ENCODE data around the gene CDCP1. TPM values are rescaled to one million over a fixed set of nuclear protein-coding genes. Genes with fewer than 3 reads are reported as not detected.
A peak's percentile ranks its signal among the peaks of the same experiment; 100 is the strongest.

Gene CDCP1
- total RNA-seq, 4 donors from 2014 or later = 14.7 to 35.9 (median 24.2) TPM

DNA sequence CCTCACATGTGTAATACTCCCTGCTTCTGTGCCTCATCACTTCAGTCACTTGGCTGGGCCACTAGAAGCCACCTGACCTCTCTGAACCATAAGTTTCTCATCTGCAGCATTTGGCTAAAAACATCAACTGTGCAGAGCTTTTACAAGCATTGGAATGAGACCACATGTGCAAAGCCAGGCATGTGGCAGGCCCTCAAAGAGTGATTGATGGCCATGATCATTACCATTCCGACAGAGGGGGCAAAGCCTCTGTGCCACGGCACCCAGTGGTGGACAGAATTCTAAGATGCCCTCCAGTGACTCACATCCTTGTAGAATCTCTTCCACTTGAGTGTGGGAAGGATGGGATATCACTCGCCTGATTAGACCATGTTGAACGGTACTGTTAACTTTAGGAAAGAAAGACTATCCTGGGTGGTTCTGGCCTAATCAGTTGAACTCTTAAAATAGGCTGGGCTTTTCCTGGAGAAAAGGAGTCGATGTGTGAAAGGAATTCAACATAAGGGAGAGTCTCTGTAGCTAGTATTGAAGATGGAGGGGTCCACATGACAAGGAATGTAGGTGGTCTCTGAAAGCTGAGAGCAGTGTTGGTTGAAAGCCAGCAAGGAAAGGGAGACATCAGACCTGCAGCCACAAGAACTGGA lies 13.5 kb downstream of the CDCP1 start:
- no peak overlapping the region for H3K4me3 ChIP-seq (replicated peaks in 1 of 3)
- no peak for DNase-seq
- TF ChIP-seq POLR2A (IDR thresholded peaks at IDR 0.05) = no peak
- TF ChIP-seq, protein P1, sequence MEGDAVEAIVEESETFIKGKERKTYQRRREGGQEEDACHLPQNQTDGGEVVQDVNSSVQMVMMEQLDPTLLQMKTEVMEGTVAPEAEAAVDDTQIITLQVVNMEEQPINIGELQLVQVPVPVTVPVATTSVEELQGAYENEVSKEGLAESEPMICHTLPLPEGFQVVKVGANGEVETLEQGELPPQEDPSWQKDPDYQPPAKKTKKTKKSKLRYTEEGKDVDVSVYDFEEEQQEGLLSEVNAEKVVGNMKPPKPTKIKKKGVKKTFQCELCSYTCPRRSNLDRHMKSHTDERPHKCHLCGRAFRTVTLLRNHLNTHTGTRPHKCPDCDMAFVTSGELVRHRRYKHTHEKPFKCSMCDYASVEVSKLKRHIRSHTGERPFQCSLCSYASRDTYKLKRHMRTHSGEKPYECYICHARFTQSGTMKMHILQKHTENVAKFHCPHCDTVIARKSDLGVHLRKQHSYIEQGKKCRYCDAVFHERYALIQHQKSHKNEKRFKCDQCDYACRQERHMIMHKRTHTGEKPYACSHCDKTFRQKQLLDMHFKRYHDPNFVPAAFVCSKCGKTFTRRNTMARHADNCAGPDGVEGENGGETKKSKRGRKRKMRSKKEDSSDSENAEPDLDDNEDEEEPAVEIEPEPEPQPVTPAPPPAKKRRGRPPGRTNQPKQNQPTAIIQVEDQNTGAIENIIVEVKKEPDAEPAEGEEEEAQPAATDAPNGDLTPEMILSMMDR (IDR thresholded peaks at IDR 0.05) = no peak
- intact Hi-C loops (cut with DNase I) = no loop called here
- no peaks in the 10 kb centered on the region for H3K36me3 ChIP-seq
- no peaks in the 10 kb centered on the region for H3K4me1 ChIP-seq
- H3K9me3 ChIP-seq = no peaks in the 10 kb centered on the region
- no peaks in the 10 kb centered on the region for H3K27me3 ChIP-seq
- WGBS, 2 donors = 90 to 94% methylated on average over 5 of the region's 5 CpGs
- H3K27ac ChIP-seq = no peak overlapping the region

- no peaks in the 10 kb centered on the region for H3K36me3 ChIP-seq
- H3K9me3 ChIP-seq = no peaks in the 10 kb centered on the region
- H3K4me3 ChIP-seq (replicated peaks in 1 of 3) = no peak overlapping the region
- DNase-seq = no peak
- H3K27me3 ChIP-seq = no peaks in the 10 kb centered on the region
- H3K27ac ChIP-seq = no peak overlapping the region
- TF ChIP-seq POLR2A (IDR thresholded peaks at IDR 0.05) = no peak
- TF ChIP-seq, protein P1 (IDR thresholded peaks at IDR 0.05) = no peak
- intact Hi-C loops (cut with DNase I) = no loop called here
- H3K4me1 ChIP-seq = peaks cover 0 to 12% of the 10 kb centered on the region in 2 donors
- 86 to 94% methylated on average over 2 of the region's 2 CpGs for WGBS, 2 donors
Observed at GRCh38 chr3:45131201-45131600, 15.0 kb downstream of the CDCP1 start.

- Histone ChIP-seq H3K4me3 (replicated peaks in 1 of 3) (no peak overlapping the region), H3K27ac (no peak overlapping the region), H3K4me1 (peaks cover 0 to 18% of the 10 kb centered on the region in 2 donors), H3K36me3 (no peaks in the 10 kb centered on the region), H3K9me3 (no peaks in the 10 kb centered on the region), H3K27me3 (no peaks in the 10 kb centered on the region)
- intact Hi-C loops (cut with DNase I) = no loop called here
- TF ChIP-seq POLR2A (IDR thresholded peaks at IDR 0.05) = no peak
- TF ChIP-seq, protein P1 (IDR thresholded peaks at IDR 0.05) = no peak
- DNase-seq = no peak
- 77 to 84% methylated on average over 3 of the region's 3 CpGs for WGBS, 2 donors
Observed at GRCh38 chr3:45130476-45130875, 15.7 kb downstream of the CDCP1 start.

- 84 to 88% methylated on average over 4 of the region's 4 CpGs for WGBS, 2 donors
- H3K27ac ChIP-seq = no peak overlapping the region
- H3K9me3 ChIP-seq = no peaks in the 10 kb centered on the region
- DNase-seq = no peak
- H3K36me3 ChIP-seq = no peaks in the 10 kb centered on the region
- intact Hi-C loops (cut with DNase I) = no loop called here
- no peaks in the 10 kb centered on the region for H3K27me3 ChIP-seq
- peaks cover 0 to 21% of the 10 kb centered on the region in 2 donors for H3K4me1 ChIP-seq
- H3K4me3 ChIP-seq (replicated peaks in 1 of 3) = no peak overlapping the region
- TF ChIP-seq, protein P1 (IDR thresholded peaks at IDR 0.05) = no peak
- no peak for TF ChIP-seq POLR2A (IDR thresholded peaks at IDR 0.05)
Observed at GRCh38 chr3:45128950-45129349, 17.2 kb downstream of the CDCP1 start.

GRCh38 chr3:45127130-45127822 lies 18.9 kb downstream of the CDCP1 start:
- intact Hi-C loops (cut with DNase I) = no loop called here
- Histone ChIP-seq H3K9me3 (no peaks in the 10 kb centered on the region), H3K4me3 (replicated peaks in 1 of 3) (no peak overlapping the region), H3K27me3 (no peaks in the 10 kb centered on the region), H3K27ac (no peak overlapping the region), H3K36me3 (no peaks in the 10 kb centered on the region), H3K4me1 (peaks cover 0 to 21% of the 10 kb centered on the region in 2 donors)
- DNase-seq = peak in 1 of 2 donors; percentile 12
- TF ChIP-seq, protein P1 (IDR thresholded peaks at IDR 0.05) = no peak
- TF ChIP-seq POLR2A (IDR thresholded peaks at IDR 0.05) = no peak
- 87 to 93% methylated on average over 3 of the region's 3 CpGs for WGBS, 2 donors
